ENCODE data around the gene PHF20. TPM values are rescaled to one million over a fixed set of nuclear protein-coding genes. Genes with fewer than 3 reads are reported as not detected.

Gene PHF20
- total and polyA plus RNA-seq, 2 donors (not counting 3 experiments of a cell fraction or from before 2014, with no cell fraction given): 25.0 to 45.8 TPM

DNA sequence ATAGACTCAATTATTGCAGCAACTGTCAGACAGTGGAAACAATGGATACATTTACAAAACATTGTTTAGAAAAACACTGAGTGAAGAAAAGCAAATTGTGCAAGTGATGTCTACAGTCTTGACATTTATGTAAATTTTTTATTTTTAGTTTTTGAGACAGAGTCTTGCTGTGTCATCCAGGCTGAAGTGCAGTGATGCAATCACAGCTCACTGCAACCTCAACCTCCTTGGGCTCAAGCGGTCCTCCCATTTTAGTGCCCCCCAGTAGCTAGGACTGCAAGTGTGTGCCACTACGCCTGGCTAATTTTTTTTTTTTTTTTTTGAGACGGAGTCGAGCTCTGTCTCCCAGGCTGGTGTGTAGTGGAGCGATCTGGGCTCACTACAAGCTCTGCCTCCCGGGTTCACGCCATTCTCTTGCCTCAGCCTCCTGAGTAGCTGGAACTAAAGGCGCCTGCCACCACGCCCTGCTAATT is 206.3 kb downstream of the PHF20 start:
- POLR2A ChIA-PET: no interaction called here
- H3K36me3 ChIP-seq (ENCODE audit: control insufficient read depth in 2 of 2, extremely low read depth in 1 of 2, insufficient read depth in 2 of 2, low read length in 2 of 2): no peaks in the 10 kb centered on the region
- DNase-seq (ENCODE audit: low read depth, low spot score) (no peak), FAIRE-seq (no peak)
- intact Hi-C loops (cut with micrococcal nuclease): no loop called here
- no TSS peak for BruUV-seq (replicated peaks)
- H3K27me3 ChIP-seq (ENCODE audit: control insufficient read depth in 2 of 2, insufficient read depth in 2 of 2, low read length in 2 of 2): peaks cover 2 to 8% of the 10 kb centered on the region in 2 experiments
- no peak for TF ChIP-seq POLR2AphosphoS5 (IDR thresholded peaks at IDR 0.05; ENCODE audit: insufficient read depth, low read depth, low read length)
- TF ChIP-seq POLR2A (IDR thresholded peaks at IDR 0.05; ENCODE audit: low read depth, low read length): no peak
- no peak for TF ChIP-seq FOS (IDR thresholded peaks at IDR 0.05; ENCODE audit: borderline replicate concordance, insufficient read depth, low read length)
- H3K4me3 ChIP-seq (replicated peaks in 1 of 3; ENCODE audit: insufficient read depth in 1 of 3, low read depth in 1 of 3, low read length in 3 of 3): no peak overlapping the region
- no peaks in the 10 kb centered on the region for H3K9me3 ChIP-seq (replicated peaks; ENCODE audit: control insufficient read depth, insufficient read depth, low read length)
- no peaks in the 10 kb centered on the region for H3K79me2 ChIP-seq (ENCODE audit: control insufficient read depth, insufficient read depth, low read length)
- H3K4me2 ChIP-seq (ENCODE audit: insufficient read depth, low read length): no peak overlapping the region
- H4K20me1 ChIP-seq (replicated peaks; ENCODE audit: control insufficient read depth, extremely low read depth, insufficient read depth, low read length): no peaks in the 10 kb centered on the region
- no peaks in the 10 kb centered on the region for H3K9me1 ChIP-seq (replicated peaks; ENCODE audit: control insufficient read depth, extremely low read depth, insufficient read depth, low read length)
- no peak overlapping the region for H3K27ac ChIP-seq (ENCODE audit: insufficient read depth, low read depth, low read length)
- CTCF ChIA-PET: interaction anchor here (1.2 to 4.7 kb wide), 5 partner anchors 10 to 225 kb away, joined by 3 to 37 read pairs (median 4); partner anchors contain the start of genes CNBD2 and SCAND1
- no peaks in the 10 kb centered on the region for H3K4me1 ChIP-seq (ENCODE audit: control insufficient read depth, extremely low read depth, insufficient read depth, low read length)
- dilution Hi-C loops (cut with MboI; ENCODE audit: extremely low pct_ligation_motif_present, low sequenced_read_pairs): no loop called here
- H3K9ac ChIP-seq (replicated peaks; ENCODE audit: extremely low read depth, insufficient read depth, low read length): no peak overlapping the region
- no peak overlapping the region for H2AFZ ChIP-seq (ENCODE audit: low read depth, low read length)

DNA sequence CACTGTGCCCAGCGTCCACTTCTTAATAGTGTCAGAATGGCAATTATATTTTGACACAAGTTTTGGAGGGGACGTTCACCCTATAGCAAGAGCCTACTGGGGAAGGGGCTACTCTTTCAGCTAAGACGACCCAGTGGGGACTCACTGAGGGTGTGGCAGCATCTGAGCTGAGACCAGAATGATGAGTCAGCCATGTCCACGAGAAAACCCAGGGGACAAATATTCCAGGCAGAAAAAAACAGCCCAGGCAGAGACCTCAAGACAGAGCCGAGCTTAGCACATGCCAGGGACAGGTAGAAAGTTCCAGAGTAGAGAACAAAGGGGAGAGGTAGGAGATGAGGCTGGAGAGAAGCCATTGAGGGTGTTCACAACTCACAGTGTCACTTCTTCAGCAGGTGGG is 207.7 kb downstream of the PHF20 start:
- ChIA-PET POLR2A (no interaction called here), CTCF (interaction anchor here (1.7 to 6.6 kb wide), 3 partner anchors 11 to 177 kb away, joined by 3 to 49 read pairs (median 37); no protein-coding TSS in a partner anchor)
- TF ChIP-seq POLR2AphosphoS5 (IDR thresholded peaks at IDR 0.05; ENCODE audit: insufficient read depth, low read depth, low read length) (no peak), FOS (IDR thresholded peaks at IDR 0.05; ENCODE audit: borderline replicate concordance, insufficient read depth, low read length) (no peak), EZH2 (IDR thresholded peaks at IDR 0.05; ENCODE audit: borderline replicate concordance, low read depth, low read length, severe bottlenecking) (no peak), POLR2A (IDR thresholded peaks at IDR 0.05; ENCODE audit: low read depth, low read length) (no peak), GATA2 (IDR thresholded peaks at IDR 0.05; ENCODE audit: insufficient read depth, insufficient read length, low read depth, low read length) (no peak), JUN (IDR thresholded peaks at IDR 0.05; ENCODE audit: borderline replicate concordance, insufficient read depth, insufficient read length, low read depth) (no peak), MYC (IDR thresholded peaks at IDR 0.05; ENCODE audit: low read depth, low read length) (no peak)
- TF ChIP-seq, protein P1, sequence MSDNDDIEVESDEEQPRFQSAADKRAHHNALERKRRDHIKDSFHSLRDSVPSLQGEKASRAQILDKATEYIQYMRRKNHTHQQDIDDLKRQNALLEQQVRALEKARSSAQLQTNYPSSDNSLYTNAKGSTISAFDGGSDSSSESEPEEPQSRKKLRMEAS (IDR thresholded peaks at IDR 0.05; ENCODE audit: insufficient read depth, insufficient read length): no peak
- TF ChIP-seq, protein P2, sequence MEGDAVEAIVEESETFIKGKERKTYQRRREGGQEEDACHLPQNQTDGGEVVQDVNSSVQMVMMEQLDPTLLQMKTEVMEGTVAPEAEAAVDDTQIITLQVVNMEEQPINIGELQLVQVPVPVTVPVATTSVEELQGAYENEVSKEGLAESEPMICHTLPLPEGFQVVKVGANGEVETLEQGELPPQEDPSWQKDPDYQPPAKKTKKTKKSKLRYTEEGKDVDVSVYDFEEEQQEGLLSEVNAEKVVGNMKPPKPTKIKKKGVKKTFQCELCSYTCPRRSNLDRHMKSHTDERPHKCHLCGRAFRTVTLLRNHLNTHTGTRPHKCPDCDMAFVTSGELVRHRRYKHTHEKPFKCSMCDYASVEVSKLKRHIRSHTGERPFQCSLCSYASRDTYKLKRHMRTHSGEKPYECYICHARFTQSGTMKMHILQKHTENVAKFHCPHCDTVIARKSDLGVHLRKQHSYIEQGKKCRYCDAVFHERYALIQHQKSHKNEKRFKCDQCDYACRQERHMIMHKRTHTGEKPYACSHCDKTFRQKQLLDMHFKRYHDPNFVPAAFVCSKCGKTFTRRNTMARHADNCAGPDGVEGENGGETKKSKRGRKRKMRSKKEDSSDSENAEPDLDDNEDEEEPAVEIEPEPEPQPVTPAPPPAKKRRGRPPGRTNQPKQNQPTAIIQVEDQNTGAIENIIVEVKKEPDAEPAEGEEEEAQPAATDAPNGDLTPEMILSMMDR (IDR thresholded peaks at IDR 0.05; ENCODE audit: extremely low read depth in 1 of 2, insufficient read depth in 1 of 2, low read depth in 1 of 2, low read length in 2 of 2): no peak
- H3K9me1 ChIP-seq (replicated peaks; ENCODE audit: control insufficient read depth, extremely low read depth, insufficient read depth, low read length): no peaks in the 10 kb centered on the region
- FAIRE-seq: no peak
- H3K27me3 ChIP-seq (ENCODE audit: control insufficient read depth in 2 of 2, insufficient read depth in 2 of 2, low read length in 2 of 2): peaks cover 2 to 8% of the 10 kb centered on the region in 2 experiments
- no peaks in the 10 kb centered on the region for H3K79me2 ChIP-seq (ENCODE audit: control insufficient read depth, insufficient read depth, low read length)
- no peak overlapping the region for H3K4me2 ChIP-seq (ENCODE audit: insufficient read depth, low read length)
- no TSS peak for BruUV-seq (replicated peaks)
- no peaks in the 10 kb centered on the region for H3K4me1 ChIP-seq (ENCODE audit: control insufficient read depth, extremely low read depth, insufficient read depth, low read length)
- no peaks in the 10 kb centered on the region for H3K36me3 ChIP-seq (ENCODE audit: control insufficient read depth in 2 of 2, extremely low read depth in 1 of 2, insufficient read depth in 2 of 2, low read length in 2 of 2)
- H3K27ac ChIP-seq (ENCODE audit: insufficient read depth, low read depth, low read length): no peak overlapping the region
- no peaks in the 10 kb centered on the region for H4K20me1 ChIP-seq (replicated peaks; ENCODE audit: control insufficient read depth, extremely low read depth, insufficient read depth, low read length)
- intact Hi-C loops (cut with micrococcal nuclease) (no loop called here), dilution Hi-C loops (cut with MboI; ENCODE audit: extremely low pct_ligation_motif_present, low sequenced_read_pairs) (no loop called here)
- H3K4me3 ChIP-seq (replicated peaks in 1 of 3; ENCODE audit: insufficient read depth in 1 of 3, low read depth in 1 of 3, low read length in 3 of 3): no peak overlapping the region
- H3K9ac ChIP-seq (replicated peaks; ENCODE audit: extremely low read depth, insufficient read depth, low read length): no peak overlapping the region
- H3K9me3 ChIP-seq (replicated peaks; ENCODE audit: control insufficient read depth, insufficient read depth, low read length): no peaks in the 10 kb centered on the region
- DNase-seq (ENCODE audit: low read depth, low spot score): no peak
- H2AFZ ChIP-seq (ENCODE audit: low read depth, low read length): no peak overlapping the region
